B cell (primary cell): ENCODE data around the gene TMEM255B.

ENCODE experiments used
- CTCF ChIP-seq: fragments of 200-600 bp; IDR thresholded peaks from one replicate; pipeline ENCODE4 v1.8.0; 2022; ENCODE audit warnings: antibody characterized with exemption, mild to moderate bottlenecking
- EZH2 ChIP-seq: IDR thresholded peaks from 2 replicates; pipeline ENCODE4 v1.6.1; 2012; ENCODE audit warnings: borderline replicate concordance, low read depth, mild to moderate bottlenecking, moderate library complexity, low read length; ENCODE audit not compliant: insufficient read depth, poor library complexity, severe bottlenecking

GRCh38 chr13:113834496-113835200 is 75.6 kb downstream of the TMEM255B start:
- TF ChIP-seq CTCF: no peak
- no peak for TF ChIP-seq EZH2
